GM12864 (cell line): ENCODE data around the gene PLCB2.

Experiments used
- DNase-seq: peaks from one replicate; pipeline ENCODE4 v3.0.0-alpha.2; 2011; ENCODE audit warnings: low read depth
- H3K4me3 ChIP-seq: 2 replicates; pipeline ENCODE4 v1.5.1; 2011; ENCODE audit warnings: mild to moderate bottlenecking, low read depth, low read length, control low read depth
- CTCF ChIP-seq: IDR thresholded peaks from 2 replicates; pipeline ENCODE4 v1.5.1; 2011; ENCODE audit warnings: low read depth, mild to moderate bottlenecking, moderate library complexity, low read length, control low read depth, inconsistent platforms; ENCODE audit errors: missing control alignments

PLCB2 gene

GRCh38 chr15:40309344-40309862 lies 1.7 kb upstream of the PLCB2 start:
- TF ChIP-seq CTCF, result no peak
- no peak for DNase-seq
- H3K4me3 ChIP-seq, result no peak overlapping the region; the same call in 1 of the 2 replicates

DNA sequence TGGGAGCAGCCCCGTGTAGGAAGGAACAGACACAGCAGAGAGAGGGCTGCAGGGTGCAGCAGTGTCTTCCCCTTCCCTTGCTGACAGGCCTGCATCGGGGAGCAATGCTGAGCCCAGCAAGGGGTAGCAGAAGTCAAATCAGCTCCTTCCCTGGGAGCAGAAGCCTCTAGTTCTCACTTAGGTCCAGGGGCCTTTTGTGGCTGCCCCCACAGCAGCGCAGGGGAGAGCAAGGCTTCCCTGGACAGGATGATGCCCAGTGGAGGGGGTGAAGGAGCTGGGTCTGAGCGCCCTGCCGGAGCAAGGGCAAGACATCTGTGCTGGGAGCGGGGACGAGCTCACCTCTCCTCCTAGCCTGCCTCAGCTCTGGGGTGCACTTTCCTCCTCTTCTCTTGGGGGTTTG lies 827 bp downstream of the PLCB2 start:
- H3K4me3 ChIP-seq, result peak overlapping the region; percentile 50
- no peak for TF ChIP-seq CTCF
- DNase-seq, result no peak

GRCh38 chr15:40306371-40306770 lies 1.4 kb downstream of the PLCB2 start:
- DNase-seq, result no peak
- H3K4me3 ChIP-seq, result peak overlapping the region; percentile 50; the same call in 1 of the 2 replicates
- no peak for TF ChIP-seq CTCF

DNA sequence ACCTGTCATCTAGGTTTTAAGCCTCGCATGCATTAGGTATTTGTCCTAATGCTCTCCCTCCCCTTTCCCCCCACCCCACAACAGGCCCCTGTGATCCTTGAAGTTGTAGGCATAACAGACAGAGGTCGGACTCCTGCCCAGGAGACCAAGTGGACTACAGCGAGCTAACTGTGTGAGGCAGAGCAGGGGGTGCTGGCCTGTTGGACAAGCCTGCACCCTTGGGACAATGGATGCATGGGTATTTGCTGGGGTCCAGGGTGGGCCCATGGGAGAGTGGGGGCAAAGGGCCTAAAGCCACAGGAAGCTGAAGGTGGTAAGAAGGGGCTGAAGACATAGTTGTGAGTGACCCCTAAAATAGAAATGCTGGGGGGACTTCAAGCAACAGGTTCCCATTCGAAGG lies 2.5 kb downstream of the PLCB2 start:
- no peak for DNase-seq
- no peak overlapping the region for H3K4me3 ChIP-seq
- no peak for TF ChIP-seq CTCF

DNA sequence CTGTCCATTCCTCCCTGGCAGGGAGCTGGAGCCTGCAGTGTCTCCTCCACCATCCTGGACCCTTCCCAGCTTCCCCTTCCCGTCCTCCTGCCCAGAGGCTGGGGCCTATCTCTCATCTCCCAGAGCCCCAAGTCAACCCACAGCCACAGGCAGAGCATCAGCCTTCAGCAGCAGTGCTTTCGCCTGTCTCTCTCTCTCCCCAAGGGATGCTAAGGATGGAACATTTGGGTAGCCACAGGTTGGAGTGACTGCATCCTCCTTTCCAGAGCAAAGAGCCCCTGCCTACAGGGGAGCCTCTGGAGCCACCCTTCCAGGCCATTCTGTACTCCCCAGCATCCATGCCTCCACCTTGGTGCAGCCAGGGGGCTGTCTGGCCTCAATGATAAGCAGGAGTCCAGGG lies 4.2 kb downstream of the PLCB2 start:
- no peak for DNase-seq
- H3K4me3 ChIP-seq, result no peak overlapping the region
- TF ChIP-seq CTCF, result no peak

DNA sequence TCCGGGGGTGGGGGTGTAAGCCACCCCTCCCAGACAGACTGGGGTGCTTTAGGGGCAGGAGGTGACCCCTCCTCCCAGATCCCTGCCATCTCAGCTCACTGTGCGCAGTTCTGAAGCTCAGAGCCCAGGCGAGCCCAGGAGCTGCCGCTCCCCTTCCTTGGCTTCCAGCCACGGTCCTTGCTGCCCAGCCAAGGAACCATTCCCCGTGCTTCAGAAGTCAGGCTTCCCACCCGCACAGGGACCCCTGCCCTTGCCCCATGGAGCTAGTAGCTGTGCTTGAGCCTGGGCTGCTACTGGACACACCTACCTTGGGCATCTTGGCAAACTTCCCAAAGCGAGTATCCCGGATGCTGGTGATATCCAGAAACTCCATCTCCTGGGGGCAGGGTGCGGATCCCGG lies 4.8 kb downstream of the PLCB2 start:
- DNase-seq, result no peak
- no peak for TF ChIP-seq CTCF
- no peak overlapping the region for H3K4me3 ChIP-seq

GRCh38 chr15:40302288-40302886 lies 5.3 kb downstream of the PLCB2 start:
- no peak overlapping the region for H3K4me3 ChIP-seq
- no peak for DNase-seq
- no peak for TF ChIP-seq CTCF
